ENCODE measurements around the gene GPR158.
"Not testable (repeated sequence)": the region's sequence is repeated elsewhere in the genome, so short reads cannot be mapped to it uniquely, and the experiment has no call there.

GPR158 gene

GRCh38 chr10:25304606-25305005, 129.8 kb downstream of the GPR158 start:
- no peak for DNase-seq (ENCODE audit: low read depth in 2 of 2)

GRCh38 chr10:25306386-25306785, 131.6 kb downstream of the GPR158 start:
- no peak for DNase-seq (ENCODE audit: low read depth in 2 of 2)

- DNase-seq (ENCODE audit: low read depth in 2 of 2): no peak
Measured at GRCh38 chr10:25308278-25308677, 133.5 kb downstream of the GPR158 start.

GRCh38 chr10:25317596-25318211, 142.9 kb downstream of the GPR158 start:
- DNase-seq (ENCODE audit: low read depth in 2 of 2): not testable (repeated sequence)

GRCh38 chr10:25327273-25327672, 152.5 kb downstream of the GPR158 start:
- DNase-seq (ENCODE audit: low read depth in 2 of 2): no peak

GRCh38 chr10:25328361-25328760, 153.6 kb downstream of the GPR158 start:
- no peak for DNase-seq (ENCODE audit: low read depth in 2 of 2)

GRCh38 chr10:25329587-25329986, 154.8 kb downstream of the GPR158 start:
- DNase-seq (ENCODE audit: low read depth in 2 of 2): not testable (repeated sequence)

GRCh38 chr10:25334445-25334844, 159.6 kb downstream of the GPR158 start:
- DNase-seq (ENCODE audit: low read depth in 2 of 2): no peak

GRCh38 chr10:25336330-25336729, 161.5 kb downstream of the GPR158 start:
- no peak for DNase-seq (ENCODE audit: low read depth in 2 of 2)

GRCh38 chr10:25338271-25338670, 163.5 kb downstream of the GPR158 start:
- DNase-seq (ENCODE audit: low read depth in 2 of 2): no peak

GRCh38 chr10:25339966-25340365, 165.2 kb downstream of the GPR158 start:
- DNase-seq (ENCODE audit: low read depth in 2 of 2): no peak

GRCh38 chr10:25349520-25349919, 174.7 kb downstream of the GPR158 start:
- no peak for DNase-seq (ENCODE audit: low read depth in 2 of 2)

- no peak for DNase-seq (ENCODE audit: low read depth in 2 of 2)
Measured at GRCh38 chr10:25356609-25357008, 181.8 kb downstream of the GPR158 start.

- no peak for DNase-seq (ENCODE audit: low read depth in 2 of 2)
Measured at GRCh38 chr10:25357269-25357668, 182.5 kb downstream of the GPR158 start.

GRCh38 chr10:25382029-25382810, 207.4 kb downstream of the GPR158 start:
- DNase-seq (ENCODE audit: low read depth in 2 of 2): no peak

GRCh38 chr10:25382901-25383300, 208.1 kb downstream of the GPR158 start:
- DNase-seq (ENCODE audit: low read depth in 2 of 2): not testable (repeated sequence)

- DNase-seq (ENCODE audit: low read depth in 2 of 2): no peak
Measured at GRCh38 chr10:25383686-25384085, 208.9 kb downstream of the GPR158 start.

GRCh38 chr10:25384618-25385017, 209.8 kb downstream of the GPR158 start:
- DNase-seq (ENCODE audit: low read depth in 2 of 2): no peak

GRCh38 chr10:25388188-25388861, 213.5 kb downstream of the GPR158 start:
- DNase-seq (ENCODE audit: low read depth in 2 of 2): no peak

- no peak for DNase-seq (ENCODE audit: low read depth in 2 of 2)
Measured at GRCh38 chr10:25388862-25389206, 214.0 kb downstream of the GPR158 start.

GRCh38 chr10:25390733-25391132, 215.9 kb downstream of the GPR158 start:
- no peak for DNase-seq (ENCODE audit: low read depth in 2 of 2)

- no peak for DNase-seq (ENCODE audit: low read depth in 2 of 2)
Measured at GRCh38 chr10:25392132-25392531, 217.3 kb downstream of the GPR158 start.

- no peak for DNase-seq (ENCODE audit: low read depth in 2 of 2)
Measured at GRCh38 chr10:25393621-25394020, 218.8 kb downstream of the GPR158 start.
